Measurements from ENCODE around the gene HS6ST3. TPM values are rescaled to one million over a fixed set of nuclear protein-coding genes. Genes with fewer than 3 reads are reported as not detected.
"Not testable (repeated sequence)": the region's sequence is repeated elsewhere in the genome, so short reads cannot be mapped to it uniquely, and the experiment has no call there.

HS6ST3 gene
- total and polyA plus RNA-seq, 8 donors, result 0.03 to 0.15 (median 0.10) TPM

DNA sequence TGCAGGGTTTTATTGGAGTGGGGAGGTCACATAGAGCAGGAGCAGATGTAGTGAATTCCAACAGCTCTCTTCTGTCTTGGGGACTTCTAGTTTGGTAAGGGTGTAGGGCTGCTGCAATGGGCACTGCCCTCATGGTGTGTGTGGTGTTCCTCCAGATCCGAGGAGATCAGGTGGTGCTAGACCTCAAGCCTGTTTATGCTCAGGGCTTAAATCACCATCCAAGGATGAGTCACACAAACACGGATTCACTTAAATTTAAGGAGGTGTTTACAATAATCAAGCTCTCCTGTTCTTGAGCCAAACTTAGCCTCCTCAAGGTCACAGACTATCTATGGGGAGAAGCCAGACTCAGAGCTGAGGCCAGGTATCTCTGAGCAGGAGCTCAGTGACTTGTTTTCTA lies 23.0 kb downstream of the HS6ST3 start:
- H3K27ac ChIP-seq, result no peak overlapping the region
- TF ChIP-seq, protein P1, sequence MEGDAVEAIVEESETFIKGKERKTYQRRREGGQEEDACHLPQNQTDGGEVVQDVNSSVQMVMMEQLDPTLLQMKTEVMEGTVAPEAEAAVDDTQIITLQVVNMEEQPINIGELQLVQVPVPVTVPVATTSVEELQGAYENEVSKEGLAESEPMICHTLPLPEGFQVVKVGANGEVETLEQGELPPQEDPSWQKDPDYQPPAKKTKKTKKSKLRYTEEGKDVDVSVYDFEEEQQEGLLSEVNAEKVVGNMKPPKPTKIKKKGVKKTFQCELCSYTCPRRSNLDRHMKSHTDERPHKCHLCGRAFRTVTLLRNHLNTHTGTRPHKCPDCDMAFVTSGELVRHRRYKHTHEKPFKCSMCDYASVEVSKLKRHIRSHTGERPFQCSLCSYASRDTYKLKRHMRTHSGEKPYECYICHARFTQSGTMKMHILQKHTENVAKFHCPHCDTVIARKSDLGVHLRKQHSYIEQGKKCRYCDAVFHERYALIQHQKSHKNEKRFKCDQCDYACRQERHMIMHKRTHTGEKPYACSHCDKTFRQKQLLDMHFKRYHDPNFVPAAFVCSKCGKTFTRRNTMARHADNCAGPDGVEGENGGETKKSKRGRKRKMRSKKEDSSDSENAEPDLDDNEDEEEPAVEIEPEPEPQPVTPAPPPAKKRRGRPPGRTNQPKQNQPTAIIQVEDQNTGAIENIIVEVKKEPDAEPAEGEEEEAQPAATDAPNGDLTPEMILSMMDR (IDR thresholded peaks at IDR 0.05), result no peak
- intact Hi-C loops (cut with DNase I), result no loop called here
- H3K4me1 ChIP-seq, result no peaks in the 10 kb centered on the region
- DNase-seq, result no peak
- H3K4me3 ChIP-seq, result no peak overlapping the region
- no peaks in the 10 kb centered on the region for H3K27me3 ChIP-seq
- peaks cover 0 to 17% of the 10 kb centered on the region in 2 donors for H3K9me3 ChIP-seq
- no peak for ATAC-seq
- no peaks in the 10 kb centered on the region for H3K36me3 ChIP-seq

DNA sequence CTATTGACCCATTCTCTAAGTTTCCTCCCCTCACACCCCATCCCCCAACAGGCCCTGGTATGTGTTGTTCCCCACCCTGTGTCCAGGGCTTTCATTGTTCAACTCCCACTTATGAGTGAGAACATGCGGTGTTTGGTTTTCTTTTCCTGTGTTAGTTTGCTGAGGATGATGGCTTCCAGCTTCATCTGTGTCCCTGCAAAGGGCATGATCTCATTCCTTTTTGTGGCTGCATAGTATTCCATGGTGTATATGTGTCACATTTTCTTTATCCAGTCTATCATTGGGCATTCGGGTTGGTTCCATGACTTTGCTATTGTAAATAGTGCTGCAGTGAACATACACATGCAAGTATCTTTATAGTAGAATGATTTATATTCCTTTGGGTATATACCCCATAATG lies 25.5 kb downstream of the HS6ST3 start:
- H3K4me1 ChIP-seq; H3K27ac ChIP-seq; H3K27me3 ChIP-seq; intact Hi-C loops (cut with DNase I); ATAC-seq; DNase-seq; H3K4me3 ChIP-seq; H3K36me3 ChIP-seq; H3K9me3 ChIP-seq: not testable (repeated sequence)

DNA sequence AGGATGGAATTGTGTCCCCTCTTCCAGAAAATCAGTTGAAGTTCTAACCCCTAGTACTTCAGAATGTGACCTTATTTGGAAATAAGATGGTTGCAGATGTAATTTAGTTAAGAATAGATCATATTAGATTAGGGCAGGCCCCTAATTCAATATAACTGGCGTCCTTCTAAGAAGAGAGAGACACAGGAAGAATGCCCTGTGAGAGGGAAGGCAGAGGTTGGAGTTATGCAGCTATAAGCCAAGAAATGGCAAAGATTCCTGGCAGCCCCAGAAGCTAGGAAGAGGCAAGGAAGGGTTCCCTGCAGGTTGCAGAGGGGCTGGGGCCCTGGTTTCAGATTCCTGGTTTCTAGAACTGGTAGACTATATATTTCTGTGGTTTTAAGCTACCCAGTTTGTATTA lies 30.0 kb downstream of the HS6ST3 start:
- Histone ChIP-seq H3K4me1 (no peaks in the 10 kb centered on the region), H3K27me3 (no peaks in the 10 kb centered on the region), H3K4me3 (no peak overlapping the region), H3K9me3 (no peaks in the 10 kb centered on the region), H3K27ac (no peak overlapping the region), H3K36me3 (no peaks in the 10 kb centered on the region)
- intact Hi-C loops (cut with DNase I), result no loop called here
- TF ChIP-seq, protein P1 (IDR thresholded peaks at IDR 0.05), result no peak
- no peak for ATAC-seq
- no peak for DNase-seq

DNA sequence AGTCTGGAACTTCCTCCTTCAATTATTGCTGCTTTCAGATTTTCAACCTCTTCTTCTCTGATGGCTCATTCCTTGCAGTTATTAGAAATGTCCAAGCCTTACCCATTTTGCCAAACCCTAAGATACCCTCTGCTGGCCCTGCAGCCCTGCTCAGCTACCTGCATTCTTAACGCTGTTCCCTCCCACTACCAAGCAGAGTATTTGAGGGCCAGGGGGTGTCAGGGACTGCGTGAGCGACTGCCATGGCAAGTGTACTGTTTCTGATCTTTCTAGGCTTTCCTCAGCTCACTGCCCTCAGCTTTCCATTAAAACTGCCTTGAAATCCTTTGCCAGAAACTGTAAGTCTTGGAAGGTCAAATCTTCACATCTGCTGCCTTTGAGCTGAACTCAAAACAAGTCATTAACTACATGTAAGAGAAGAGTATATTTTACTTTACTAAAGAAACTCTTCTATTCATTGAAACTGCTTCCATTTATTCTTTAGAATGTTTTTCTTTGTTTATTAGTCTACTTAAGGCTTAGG lies 41.0 kb downstream of the HS6ST3 start:
- no peaks in the 10 kb centered on the region for H3K27me3 ChIP-seq
- no peaks in the 10 kb centered on the region for H3K9me3 ChIP-seq
- ATAC-seq (no peak), DNase-seq (peak in 1 of 4 donors; percentile 21)
- intact Hi-C loops (cut with DNase I), result no loop called here
- TF ChIP-seq, protein P1 (IDR thresholded peaks at IDR 0.05), result no peak
- no peak overlapping the region for H3K27ac ChIP-seq
- no peaks in the 10 kb centered on the region for H3K4me1 ChIP-seq
- H3K4me3 ChIP-seq, result no peak overlapping the region
- H3K36me3 ChIP-seq, result no peaks in the 10 kb centered on the region

DNA sequence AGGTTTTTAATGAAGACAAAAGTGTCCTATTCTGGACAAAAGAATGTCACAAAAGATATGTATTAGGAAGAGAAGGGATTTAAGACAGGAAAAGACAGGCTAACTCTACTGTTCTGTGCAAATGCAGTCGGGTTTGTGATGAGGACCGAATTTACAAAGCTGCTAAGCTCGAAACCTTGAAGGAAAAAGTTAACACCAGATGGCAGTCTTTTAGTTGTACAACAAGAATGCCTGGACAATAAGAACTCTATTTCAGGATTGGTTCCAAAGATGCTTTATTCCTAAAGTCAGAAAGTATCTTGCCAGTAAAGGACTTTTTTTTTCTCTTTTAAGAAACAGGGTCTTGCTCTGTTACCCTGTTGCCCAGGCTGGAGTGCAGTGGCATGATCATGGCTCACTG lies 51.1 kb downstream of the HS6ST3 start:
- Histone ChIP-seq H3K27me3 (no peaks in the 10 kb centered on the region), H3K36me3 (no peaks in the 10 kb centered on the region), H3K4me1 (no peaks in the 10 kb centered on the region), H3K27ac (no peak overlapping the region), H3K4me3 (no peak overlapping the region), H3K9me3 (no peaks in the 10 kb centered on the region)
- TF ChIP-seq, protein P1 (IDR thresholded peaks at IDR 0.05), result no peak
- intact Hi-C loops (cut with DNase I), result no loop called here
- DNase-seq (peak in 2 of 4 donors; percentile 7 to 33), ATAC-seq (no peak)

DNA sequence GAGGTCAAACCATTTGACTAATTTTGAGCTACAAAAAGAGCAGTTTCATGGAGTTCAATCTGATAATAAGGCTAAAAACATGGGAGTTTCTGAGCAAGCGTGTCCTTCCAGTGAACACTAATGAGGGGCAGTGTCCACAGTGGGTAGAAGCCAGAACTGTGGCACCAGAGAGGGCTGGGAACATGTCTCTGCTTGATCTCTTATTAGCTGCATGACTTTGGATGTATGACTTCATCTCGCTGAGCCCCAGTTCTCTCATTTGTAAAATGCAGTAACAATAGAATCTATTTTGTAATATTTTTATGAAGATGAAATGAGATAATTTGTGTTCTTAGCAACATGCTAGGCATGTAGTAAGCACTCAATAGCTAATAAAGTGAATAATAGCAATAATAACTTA lies 69.8 kb downstream of the HS6ST3 start:
- TF ChIP-seq, protein P1 (IDR thresholded peaks at IDR 0.05), result no peak
- Histone ChIP-seq H3K9me3 (no peaks in the 10 kb centered on the region), H3K36me3 (no peaks in the 10 kb centered on the region), H3K27me3 (no peaks in the 10 kb centered on the region), H3K4me3 (no peak overlapping the region), H3K4me1 (no peaks in the 10 kb centered on the region), H3K27ac (no peak overlapping the region)
- ATAC-seq, result no peak
- DNase-seq, result no peak
- intact Hi-C loops (cut with DNase I), result no loop called here
